ENCODE measurements around the gene S100A6. TPM values are rescaled to one million over a fixed set of nuclear protein-coding genes. Genes with fewer than 3 reads are reported as not detected.
A peak's percentile ranks its signal among the peaks of the same experiment; 100 is the strongest.

S100A6 gene
- 93.6 and 110 TPM in 2 replicates for total RNA-seq
- 157 TPM for total RNA-seq (2013)
- polyA plus RNA-seq, result 61.1 and 213 TPM in 2 replicates
- polyA minus RNA-seq, result 90.0 and 96.8 TPM in 2 replicates

DNA sequence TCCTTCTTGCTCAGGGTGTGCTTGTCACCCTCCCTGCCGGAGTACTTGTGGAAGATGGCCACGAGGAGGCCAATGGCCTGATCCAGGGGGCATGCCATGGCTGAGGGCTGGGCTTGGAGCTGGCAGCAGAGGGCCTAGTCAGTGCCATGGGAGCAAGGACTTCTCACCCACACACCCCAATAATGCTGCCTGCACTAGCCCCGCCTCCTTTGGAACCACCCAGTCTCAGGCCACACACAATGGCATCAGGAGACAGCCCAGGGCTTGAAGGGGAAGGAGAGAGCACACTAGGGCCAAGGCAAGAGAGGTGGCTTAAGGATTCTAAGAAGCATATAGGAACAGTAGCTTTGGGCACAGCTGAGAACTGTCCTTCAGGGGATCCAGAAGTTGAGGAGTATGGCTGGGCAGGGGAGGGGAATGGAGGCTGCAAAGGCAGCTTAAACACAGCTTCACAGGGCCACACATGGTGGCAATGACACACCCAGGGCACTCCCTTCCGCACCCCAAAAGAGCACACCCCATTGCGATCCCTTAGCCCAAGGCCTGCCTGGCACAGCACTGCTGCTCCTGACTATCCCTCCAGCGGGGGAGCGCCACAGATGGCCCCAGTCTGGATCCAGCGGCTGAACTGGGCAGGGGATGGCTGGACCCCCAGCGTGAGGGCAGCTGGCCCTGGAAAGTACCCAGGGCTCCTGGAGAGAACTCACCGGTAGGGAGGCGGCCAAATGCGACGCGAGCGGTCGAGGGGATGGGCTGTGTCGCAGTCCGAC is at the start of gene S100A6:
TSS of gene S100A6 (minus strand) at position 750 of the 770 bp plus-strand sequence. CDS start at position 98, 652 bp downstream.
- Histone ChIP-seq H3K9me3 (ENCODE audit: control extremely low read depth in 1 of 3, control insufficient read depth in 2 of 3, insufficient read depth in 1 of 3, low read length in 2 of 3) (peaks cover 0 to 2% (median 0%) of the 10 kb centered on the region in 3 donors), H3K27me3 (replicated peaks in 1 of 4; ENCODE audit: control extremely low read depth in 1 of 4, control insufficient read depth in 3 of 4, insufficient read depth in 4 of 4, low read length in 3 of 4) (no peaks in the 10 kb centered on the region), H2AFZ (ENCODE audit: insufficient read depth, low read depth, low read length, poor library complexity, severe bottlenecking) (peak within 1 kb of the TSS; percentile 96), H4K20me1 (ENCODE audit: control insufficient read depth, insufficient read depth, low read length, poor library complexity, severe bottlenecking) (no peaks in the 10 kb centered on the region), H3K4me3 (ENCODE audit: control extremely low read depth in 1 of 5, extremely low read depth in 1 of 5, insufficient read depth in 1 of 5, low read depth in 2 of 5, low read length in 4 of 5) (peak within 1 kb of the TSS; percentile 75 to 95 (median 85)), H3K36me3 (replicated peaks in 1 of 2; ENCODE audit: control extremely low read depth in 1 of 2, control insufficient read depth in 1 of 2, extremely low read depth in 1 of 2, insufficient read depth in 2 of 2, low read length in 1 of 2) (peaks cover 0 to 4% of the 10 kb centered on the region in 2 experiments), H3K27ac (ENCODE audit: low read length in 2 of 2) (peak within 1 kb of the TSS; percentile 83 to 84), H3K4me1 (ENCODE audit: control insufficient read depth in 2 of 2, insufficient read depth in 2 of 2, low read length in 2 of 2) (peaks cover 43 to 53% of the 10 kb centered on the region in 2 donors), H3K4me2 (replicated peaks; ENCODE audit: low read depth, low read length, poor library complexity, severe bottlenecking) (peak within 1 kb of the TSS; percentile 96), H3K79me2 (ENCODE audit: control insufficient read depth, insufficient read depth, low read length) (peaks cover 10% of the 10 kb centered on the region), H3K9ac (ENCODE audit: low read length) (peak within 1 kb of the TSS; percentile 86)
- ChIA-PET POLR2A (interaction anchor here (0.7 to 2.8 kb wide), 10 partner anchors 10 to 685 kb away, joined by 3 to 20 read pairs (median 4); partner anchors contain the start of genes INTS3, S100A2 and S100A4), CTCF (interaction anchor here (0.6 to 10.9 kb wide), 12 partner anchors 10 to 99 kb away, joined by 3 to 189 read pairs (median 5); partner anchors contain the start of genes CHTOP, S100A2, S100A3 and S100A4)
- intact Hi-C loops (cut with micrococcal nuclease), result loop anchor here (1.0 to 10.0 kb wide), 3 partner anchors 10 to 139 kb away; partner anchors contain the start of genes CHTOP, ILF2, NPR1 and S100A4
- H3K9me3 Mint-ChIP-seq (ENCODE audit: insufficient read depth), result no peaks in the 10 kb centered on the region
- peaks cover 51% of the 10 kb centered on the region for H3K4me1 Mint-ChIP-seq
- TF ChIP-seq EZH2 (IDR thresholded peaks at IDR 0.05; ENCODE audit: borderline replicate concordance, insufficient read depth, low read depth, low read length, poor library complexity, severe bottlenecking), result no peak
- TF ChIP-seq, protein P1, sequence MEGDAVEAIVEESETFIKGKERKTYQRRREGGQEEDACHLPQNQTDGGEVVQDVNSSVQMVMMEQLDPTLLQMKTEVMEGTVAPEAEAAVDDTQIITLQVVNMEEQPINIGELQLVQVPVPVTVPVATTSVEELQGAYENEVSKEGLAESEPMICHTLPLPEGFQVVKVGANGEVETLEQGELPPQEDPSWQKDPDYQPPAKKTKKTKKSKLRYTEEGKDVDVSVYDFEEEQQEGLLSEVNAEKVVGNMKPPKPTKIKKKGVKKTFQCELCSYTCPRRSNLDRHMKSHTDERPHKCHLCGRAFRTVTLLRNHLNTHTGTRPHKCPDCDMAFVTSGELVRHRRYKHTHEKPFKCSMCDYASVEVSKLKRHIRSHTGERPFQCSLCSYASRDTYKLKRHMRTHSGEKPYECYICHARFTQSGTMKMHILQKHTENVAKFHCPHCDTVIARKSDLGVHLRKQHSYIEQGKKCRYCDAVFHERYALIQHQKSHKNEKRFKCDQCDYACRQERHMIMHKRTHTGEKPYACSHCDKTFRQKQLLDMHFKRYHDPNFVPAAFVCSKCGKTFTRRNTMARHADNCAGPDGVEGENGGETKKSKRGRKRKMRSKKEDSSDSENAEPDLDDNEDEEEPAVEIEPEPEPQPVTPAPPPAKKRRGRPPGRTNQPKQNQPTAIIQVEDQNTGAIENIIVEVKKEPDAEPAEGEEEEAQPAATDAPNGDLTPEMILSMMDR (IDR thresholded peaks at IDR 0.05), result no peak
- peak; percentile 55 for DNase-seq
- H3K27ac Mint-ChIP-seq, result peak within 1 kb of the TSS; percentile 96
- ATAC-seq (ENCODE audit: low read depth), result peak; percentile 36
- WGBS (ENCODE audit: insufficient coverage), result 18% methylated on average over 17 of the region's 18 CpGs
- H3K4me3 Mint-ChIP-seq, result peak within 1 kb of the TSS; percentile 95
- H3K27me3 Mint-ChIP-seq, result no peaks in the 10 kb centered on the region

DNA sequence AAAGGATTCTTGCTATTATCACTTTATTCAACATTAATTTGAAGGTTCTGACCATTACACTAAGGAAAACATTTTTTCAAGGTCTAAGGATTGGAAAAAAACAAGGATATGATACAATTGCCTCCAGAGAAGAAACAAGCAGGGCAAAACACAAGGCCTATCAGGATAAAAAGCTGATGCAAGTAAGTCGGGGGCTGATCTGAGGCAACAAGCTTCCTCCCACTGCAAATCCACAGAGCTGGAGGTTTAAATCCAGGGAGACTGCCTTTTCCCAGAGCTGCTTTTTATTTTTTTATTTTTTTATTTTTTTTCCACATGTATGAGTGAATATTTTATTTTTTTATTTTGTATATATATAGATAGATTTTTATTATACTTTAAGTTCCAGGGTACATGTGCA is 49.2 kb upstream of the S100A6 start:
- Histone ChIP-seq H3K9ac (ENCODE audit: low read length) (no peak overlapping the region), H3K36me3 (replicated peaks in 1 of 2; ENCODE audit: control extremely low read depth in 1 of 2, control insufficient read depth in 1 of 2, extremely low read depth in 1 of 2, insufficient read depth in 2 of 2, low read length in 1 of 2) (no peaks in the 10 kb centered on the region), H3K27me3 (replicated peaks in 1 of 4; ENCODE audit: control extremely low read depth in 1 of 4, control insufficient read depth in 3 of 4, insufficient read depth in 4 of 4, low read length in 3 of 4) (no peaks in the 10 kb centered on the region), H3K9me3 (ENCODE audit: control extremely low read depth in 1 of 3, control insufficient read depth in 2 of 3, insufficient read depth in 1 of 3, low read length in 2 of 3) (no peaks in the 10 kb centered on the region), H3K4me2 (replicated peaks; ENCODE audit: low read depth, low read length, poor library complexity, severe bottlenecking) (no peak overlapping the region), H3K27ac (ENCODE audit: low read length in 2 of 2) (no peak overlapping the region), H3K79me2 (ENCODE audit: control insufficient read depth, insufficient read depth, low read length) (no peaks in the 10 kb centered on the region), H3K4me1 (ENCODE audit: control insufficient read depth in 2 of 2, insufficient read depth in 2 of 2, low read length in 2 of 2) (no peaks in the 10 kb centered on the region), H2AFZ (ENCODE audit: insufficient read depth, low read depth, low read length, poor library complexity, severe bottlenecking) (no peak overlapping the region), H3K4me3 (ENCODE audit: control extremely low read depth in 1 of 5, extremely low read depth in 1 of 5, insufficient read depth in 1 of 5, low read depth in 2 of 5, low read length in 4 of 5) (no peak overlapping the region), H4K20me1 (ENCODE audit: control insufficient read depth, insufficient read depth, low read length, poor library complexity, severe bottlenecking) (no peaks in the 10 kb centered on the region)
- ChIA-PET POLR2A (no interaction called here), CTCF (interaction anchor here (0.9 to 2.8 kb wide), 2 partner anchors 13 to 16 kb away, joined by 3 to 14 read pairs; no protein-coding TSS in a partner anchor)
- H3K9me3 Mint-ChIP-seq (ENCODE audit: insufficient read depth), result no peaks in the 10 kb centered on the region
- TF ChIP-seq, protein P1 (IDR thresholded peaks at IDR 0.05), result no peak
- TF ChIP-seq EZH2 (IDR thresholded peaks at IDR 0.05; ENCODE audit: borderline replicate concordance, insufficient read depth, low read depth, low read length, poor library complexity, severe bottlenecking), result no peak
- ATAC-seq (ENCODE audit: low read depth) (no peak), DNase-seq (no peak)
- intact Hi-C loops (cut with micrococcal nuclease), result no loop called here
- H3K4me1 Mint-ChIP-seq, result no peaks in the 10 kb centered on the region
- H3K27me3 Mint-ChIP-seq, result peaks cover 10% of the 10 kb centered on the region
- WGBS (ENCODE audit: insufficient coverage), result 100% methylated on average over 1 of the region's 1 CpG
- H3K27ac Mint-ChIP-seq, result no peak overlapping the region
- H3K4me3 Mint-ChIP-seq, result no peak overlapping the region
